Adrenal gland (tissue), 5 donors: ENCODE data around the gene LTA4H.

ENCODE experiments used
- POLR2A ChIP-seq, 2 donors: fragments of 450-650 bp; IDR thresholded peaks; one replicate each; pipeline ENCODE4 v1.6.1; 2017; ENCODE audit warnings: antibody characterized with exemption in 2 of 2, mild to moderate bottlenecking in 2 of 2, moderate library complexity in 1 of 2
- TF ChIP-seq, protein P1 (sequence below), 6 experiments: fragments of 450-650 bp in 4 of 6; fragments of 200-600 bp in 2 of 6; sonication (generic) in 1 of 6; IDR thresholded peaks; 1 replicate in 5 of 6; 2 replicates in 1 of 6; pipeline versions ENCODE4 v1.5.1 to v1.8.0; 2016 to 2021; ENCODE audit warnings: antibody characterized with exemption in 6 of 6, mild to moderate bottlenecking in 2 of 6, moderate library complexity in 1 of 6
- donor health status: DM: no; HTN: no; CAD: no.

- TF ChIP-seq, protein P1, sequence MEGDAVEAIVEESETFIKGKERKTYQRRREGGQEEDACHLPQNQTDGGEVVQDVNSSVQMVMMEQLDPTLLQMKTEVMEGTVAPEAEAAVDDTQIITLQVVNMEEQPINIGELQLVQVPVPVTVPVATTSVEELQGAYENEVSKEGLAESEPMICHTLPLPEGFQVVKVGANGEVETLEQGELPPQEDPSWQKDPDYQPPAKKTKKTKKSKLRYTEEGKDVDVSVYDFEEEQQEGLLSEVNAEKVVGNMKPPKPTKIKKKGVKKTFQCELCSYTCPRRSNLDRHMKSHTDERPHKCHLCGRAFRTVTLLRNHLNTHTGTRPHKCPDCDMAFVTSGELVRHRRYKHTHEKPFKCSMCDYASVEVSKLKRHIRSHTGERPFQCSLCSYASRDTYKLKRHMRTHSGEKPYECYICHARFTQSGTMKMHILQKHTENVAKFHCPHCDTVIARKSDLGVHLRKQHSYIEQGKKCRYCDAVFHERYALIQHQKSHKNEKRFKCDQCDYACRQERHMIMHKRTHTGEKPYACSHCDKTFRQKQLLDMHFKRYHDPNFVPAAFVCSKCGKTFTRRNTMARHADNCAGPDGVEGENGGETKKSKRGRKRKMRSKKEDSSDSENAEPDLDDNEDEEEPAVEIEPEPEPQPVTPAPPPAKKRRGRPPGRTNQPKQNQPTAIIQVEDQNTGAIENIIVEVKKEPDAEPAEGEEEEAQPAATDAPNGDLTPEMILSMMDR (IDR thresholded peaks at IDR 0.05) = no peak
- TF ChIP-seq POLR2A (IDR thresholded peaks at IDR 0.05) = no peak
These were observed 46.7 kb downstream of the LTA4H start for GRCh38 chr12:95988506-95989275.
